GM13977 (cell line): ENCODE results near the gene UGT1A7.
"Not testable (repeated sequence)": the region's sequence is repeated elsewhere in the genome, so short reads cannot be mapped to it uniquely, and the experiment has no call there.

Experiments
- DNase-seq: peaks from one replicate; pipeline ENCODE4 v3.0.0; 2012; ENCODE audit warnings: low spot score
- in situ Hi-C: fragments of 300-500 bp; cut with MboI; formaldehyde crosslinking; loops from one replicate; pipeline ENCODE4 v1.12.0; 2022; ENCODE audit warnings: low sequenced_read_pairs, low pct_unique_long_range_greater_than_20kb, mixed read lengths, inconsistent platforms; ENCODE audit not compliant: unreplicated experiment
- TF ChIP-seq, protein P1 (sequence below): IDR thresholded peaks from 2 replicates; pipeline ENCODE4 v1.5.1; 2012; ENCODE audit warnings: mild to moderate bottlenecking, control low read depth; ENCODE audit not compliant: insufficient read depth; ENCODE audit errors: extremely low read depth, missing control alignments

Gene UGT1A7

GRCh38 chr2:233728723-233729301 lies 47.1 kb downstream of the UGT1A7 start, which contains the start of gene UGT1A3:
UGT1A3 (plus strand) TSS chr2:233729042; CDS start chr2:233729127, 85 bp downstream.
- DNase-seq, result no peak
- TF ChIP-seq, protein P1, sequence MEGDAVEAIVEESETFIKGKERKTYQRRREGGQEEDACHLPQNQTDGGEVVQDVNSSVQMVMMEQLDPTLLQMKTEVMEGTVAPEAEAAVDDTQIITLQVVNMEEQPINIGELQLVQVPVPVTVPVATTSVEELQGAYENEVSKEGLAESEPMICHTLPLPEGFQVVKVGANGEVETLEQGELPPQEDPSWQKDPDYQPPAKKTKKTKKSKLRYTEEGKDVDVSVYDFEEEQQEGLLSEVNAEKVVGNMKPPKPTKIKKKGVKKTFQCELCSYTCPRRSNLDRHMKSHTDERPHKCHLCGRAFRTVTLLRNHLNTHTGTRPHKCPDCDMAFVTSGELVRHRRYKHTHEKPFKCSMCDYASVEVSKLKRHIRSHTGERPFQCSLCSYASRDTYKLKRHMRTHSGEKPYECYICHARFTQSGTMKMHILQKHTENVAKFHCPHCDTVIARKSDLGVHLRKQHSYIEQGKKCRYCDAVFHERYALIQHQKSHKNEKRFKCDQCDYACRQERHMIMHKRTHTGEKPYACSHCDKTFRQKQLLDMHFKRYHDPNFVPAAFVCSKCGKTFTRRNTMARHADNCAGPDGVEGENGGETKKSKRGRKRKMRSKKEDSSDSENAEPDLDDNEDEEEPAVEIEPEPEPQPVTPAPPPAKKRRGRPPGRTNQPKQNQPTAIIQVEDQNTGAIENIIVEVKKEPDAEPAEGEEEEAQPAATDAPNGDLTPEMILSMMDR, result no peak
- in situ Hi-C loops, result no loop called here

DNA sequence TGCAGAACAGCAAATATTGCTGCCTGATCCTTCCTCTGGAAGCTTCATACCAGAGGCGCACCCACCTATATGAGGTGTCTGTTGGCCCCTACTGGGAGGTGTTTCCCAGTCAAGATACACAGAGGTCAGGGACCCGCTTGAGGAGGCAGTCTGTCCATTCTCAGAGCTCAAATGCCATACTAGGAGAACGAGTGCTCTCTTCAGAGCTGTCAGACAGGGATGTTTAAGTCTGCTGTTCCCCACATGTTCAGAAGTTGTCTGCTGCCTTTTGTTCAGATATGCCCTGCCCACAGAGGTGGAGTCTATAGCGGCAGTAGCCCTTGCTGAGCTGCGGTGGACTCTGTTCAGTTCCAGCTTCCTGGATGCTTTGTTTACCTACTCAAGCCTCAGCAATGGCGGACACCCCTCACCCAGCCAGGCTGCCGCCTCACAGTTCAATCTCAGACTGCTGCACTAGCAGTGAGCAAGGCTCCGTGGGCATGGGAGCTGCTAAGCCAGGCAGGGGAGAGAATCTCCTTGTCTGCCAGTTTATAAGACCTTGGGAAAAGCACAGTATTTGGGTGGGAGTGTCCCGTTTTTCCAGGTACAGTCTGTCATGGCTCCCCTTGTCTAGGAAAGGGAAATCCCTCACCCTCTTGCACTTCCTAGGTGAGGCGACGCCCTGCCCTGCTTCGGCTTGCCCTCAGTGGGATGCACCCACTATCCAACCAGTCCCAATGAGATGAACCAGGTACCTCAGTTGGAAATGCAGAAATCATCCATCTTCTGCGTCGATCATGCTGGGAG lies 55.4 kb downstream of the UGT1A7 start:
- DNase-seq, in situ Hi-C loops: not testable (repeated sequence)

DNA sequence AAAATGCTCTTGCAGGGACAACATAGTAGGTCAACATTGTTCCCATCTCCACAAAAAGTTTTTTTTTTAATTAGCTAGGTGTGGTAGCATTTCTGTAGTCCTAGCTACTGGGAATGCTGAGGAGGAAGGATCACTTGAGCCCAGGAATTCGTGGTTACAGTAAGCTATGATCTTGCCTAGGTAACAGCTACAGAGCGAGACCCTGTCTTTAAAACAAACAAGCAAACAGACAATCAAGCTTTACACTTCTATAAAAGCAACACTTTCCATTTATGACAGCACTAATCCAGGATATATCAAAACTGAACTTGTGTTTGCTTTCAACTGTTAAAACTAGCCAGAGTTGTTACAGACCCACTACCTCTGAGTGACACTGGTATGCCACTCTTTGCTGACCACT lies 59.2 kb downstream of the UGT1A7 start:
- TF ChIP-seq, protein P1, result no peak
- in situ Hi-C loops, result no loop called here
- DNase-seq, result no peak

DNA sequence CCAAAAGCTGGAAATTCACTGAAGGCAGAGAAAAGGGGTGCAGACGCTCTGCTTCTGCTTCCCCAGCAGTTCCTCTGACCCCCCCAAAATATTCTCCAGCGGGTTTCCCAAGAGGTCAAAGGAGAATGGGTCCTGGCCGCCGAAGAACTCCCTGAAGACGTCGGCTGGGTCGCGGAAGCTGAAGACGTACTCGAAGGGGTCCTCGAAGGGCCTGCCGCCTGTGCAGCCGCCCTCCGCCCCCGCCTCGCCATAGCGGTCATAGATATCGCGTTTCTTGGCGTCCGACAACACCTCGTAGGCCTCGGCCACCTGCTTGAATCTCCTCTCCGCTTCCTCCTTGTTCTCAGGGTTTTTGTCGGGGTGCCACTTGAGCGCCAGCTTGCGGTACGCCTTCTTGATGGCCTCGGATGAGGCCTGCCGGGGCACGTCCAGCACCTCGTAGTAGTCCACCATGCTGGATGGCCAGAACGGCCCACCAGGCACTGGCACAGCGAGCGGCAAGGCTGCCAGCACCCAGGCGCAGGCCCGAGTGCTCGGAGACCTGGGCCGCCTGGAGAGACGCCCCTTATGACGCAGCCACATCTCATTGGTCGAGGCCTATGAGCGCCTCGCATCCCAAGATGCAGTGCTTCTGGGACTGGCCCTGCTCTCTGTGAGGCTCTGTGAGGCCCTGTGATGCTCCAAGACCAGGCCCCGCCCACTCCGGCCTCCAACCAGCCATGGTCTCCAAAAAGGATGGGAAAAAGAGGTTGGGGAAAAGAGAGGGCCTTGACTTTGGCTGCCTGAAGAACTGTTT lies 62.0 kb downstream of the UGT1A7 start:
- no peak for DNase-seq
- in situ Hi-C loops, result no loop called here
- TF ChIP-seq, protein P1, result no peak

DNA sequence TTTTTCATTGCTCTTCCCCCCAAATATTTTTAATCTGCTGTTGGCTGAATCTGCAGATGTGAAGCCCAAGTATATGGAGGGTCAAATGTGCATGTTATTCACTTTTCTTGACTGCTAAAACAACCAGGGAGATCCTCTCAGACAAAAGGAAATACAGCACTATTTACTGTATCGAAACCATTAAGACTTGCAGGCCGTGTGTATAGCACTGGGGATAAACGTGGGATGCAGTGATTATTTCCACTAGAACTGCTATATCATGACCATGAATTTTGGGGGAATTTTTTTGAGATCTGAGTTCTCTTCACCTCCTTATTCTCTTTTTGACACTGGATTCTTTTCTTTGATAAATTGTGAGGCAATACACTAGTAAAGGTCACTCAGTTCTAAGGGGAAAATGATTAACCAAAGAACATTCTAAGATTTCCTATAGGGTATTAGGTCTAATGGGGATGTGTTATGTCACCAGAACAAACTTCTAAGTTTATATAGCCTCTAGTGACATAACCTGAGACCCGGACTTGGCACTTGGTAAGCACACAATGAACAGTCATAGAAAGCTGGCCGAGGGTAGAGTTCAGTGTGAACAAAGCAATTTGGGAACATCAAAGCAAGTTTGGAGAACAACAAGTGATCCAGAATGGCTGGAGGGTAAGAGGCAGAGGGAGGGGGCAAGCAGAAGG lies 63.5 kb downstream of the UGT1A7 start:
- in situ Hi-C loops, result no loop called here
- TF ChIP-seq, protein P1, result no peak

DNA sequence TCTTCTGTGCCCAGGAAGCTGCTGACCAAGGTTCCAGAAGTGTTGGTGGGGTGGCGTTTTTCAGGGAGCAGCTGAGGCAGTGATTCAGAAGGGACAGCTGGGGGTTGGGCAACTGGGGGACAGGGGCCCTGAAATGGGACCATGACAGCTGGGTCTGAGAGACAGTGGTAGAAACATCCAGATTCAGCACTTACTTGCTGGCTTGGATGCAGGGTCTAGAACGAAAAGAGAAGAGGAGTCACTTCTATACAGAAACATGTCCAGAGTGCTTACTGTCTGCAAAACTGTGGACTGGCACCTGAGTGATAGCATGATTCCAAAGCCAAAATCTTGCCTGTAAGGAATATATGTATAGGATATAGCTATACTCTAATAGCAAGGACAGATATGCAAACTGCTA lies 64.1 kb downstream of the UGT1A7 start:
- in situ Hi-C loops, result not testable (repeated sequence)

More for the DNA sequence above, 63.5 kb downstream of the UGT1A7 start:
- DNase-seq, result no peak

GRCh38 chr2:233746475-233747282 lies 65.0 kb downstream of the UGT1A7 start:
- no peak for DNase-seq
- in situ Hi-C loops, result no loop called here
- TF ChIP-seq, protein P1, result no peak

More for the DNA sequence above, 64.1 kb downstream of the UGT1A7 start:
- DNase-seq, result not testable (repeated sequence)
